Loucy (cell line): ENCODE results near the gene SMIM14.

Experiments used
- CTCF ChIP-seq: fragments of 200-600 bp; sonication (generic); conservative IDR thresholded peaks from 2 replicates; pipeline ENCODE4 v1.5.1; 2014; ENCODE audit warnings: mild to moderate bottlenecking, antibody characterized with exemption, low read length
- EZH2phosphoT487 ChIP-seq: fragments of 200-600 bp; IDR thresholded peaks from 2 replicates; pipeline ENCODE4 v1.6.1; 2018; ENCODE audit warnings: antibody characterized with exemption, mild to moderate bottlenecking, moderate library complexity, borderline replicate concordance

- TF ChIP-seq CTCF = no peak
- no peak for TF ChIP-seq EZH2phosphoT487
Observed at GRCh38 chr4:39569209-39569608, 69.5 kb downstream of the SMIM14 start.
